ENCODE measurements around the gene LAMA2.

- no peak for TF ChIP-seq POLR2A (IDR thresholded peaks at IDR 0.05)
- TF ChIP-seq, protein P1, sequence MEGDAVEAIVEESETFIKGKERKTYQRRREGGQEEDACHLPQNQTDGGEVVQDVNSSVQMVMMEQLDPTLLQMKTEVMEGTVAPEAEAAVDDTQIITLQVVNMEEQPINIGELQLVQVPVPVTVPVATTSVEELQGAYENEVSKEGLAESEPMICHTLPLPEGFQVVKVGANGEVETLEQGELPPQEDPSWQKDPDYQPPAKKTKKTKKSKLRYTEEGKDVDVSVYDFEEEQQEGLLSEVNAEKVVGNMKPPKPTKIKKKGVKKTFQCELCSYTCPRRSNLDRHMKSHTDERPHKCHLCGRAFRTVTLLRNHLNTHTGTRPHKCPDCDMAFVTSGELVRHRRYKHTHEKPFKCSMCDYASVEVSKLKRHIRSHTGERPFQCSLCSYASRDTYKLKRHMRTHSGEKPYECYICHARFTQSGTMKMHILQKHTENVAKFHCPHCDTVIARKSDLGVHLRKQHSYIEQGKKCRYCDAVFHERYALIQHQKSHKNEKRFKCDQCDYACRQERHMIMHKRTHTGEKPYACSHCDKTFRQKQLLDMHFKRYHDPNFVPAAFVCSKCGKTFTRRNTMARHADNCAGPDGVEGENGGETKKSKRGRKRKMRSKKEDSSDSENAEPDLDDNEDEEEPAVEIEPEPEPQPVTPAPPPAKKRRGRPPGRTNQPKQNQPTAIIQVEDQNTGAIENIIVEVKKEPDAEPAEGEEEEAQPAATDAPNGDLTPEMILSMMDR (IDR thresholded peaks at IDR 0.05), result no peak
Observed at GRCh38 chr6:129104131-129104530, 221.2 kb downstream of the LAMA2 start.
